NT2/D1 (cell line): ENCODE results near the gene ABHD12.

ENCODE experiments used
- SUZ12 ChIP-seq: IDR thresholded peaks from 2 replicates; pipeline ENCODE4 v1.6.1; 2011; ENCODE audit not compliant: insufficient read length, insufficient read depth; ENCODE audit errors: extremely low read depth
- YY1 ChIP-seq: IDR thresholded peaks from 2 replicates; pipeline ENCODE4 v1.6.1; 2011; ENCODE audit not compliant: insufficient read length, insufficient read depth
- ZNF274 ChIP-seq: IDR thresholded peaks from 2 replicates; pipeline ENCODE4 v1.6.1; 2011; ENCODE audit warnings: mild to moderate bottlenecking, low read depth, low read length

DNA sequence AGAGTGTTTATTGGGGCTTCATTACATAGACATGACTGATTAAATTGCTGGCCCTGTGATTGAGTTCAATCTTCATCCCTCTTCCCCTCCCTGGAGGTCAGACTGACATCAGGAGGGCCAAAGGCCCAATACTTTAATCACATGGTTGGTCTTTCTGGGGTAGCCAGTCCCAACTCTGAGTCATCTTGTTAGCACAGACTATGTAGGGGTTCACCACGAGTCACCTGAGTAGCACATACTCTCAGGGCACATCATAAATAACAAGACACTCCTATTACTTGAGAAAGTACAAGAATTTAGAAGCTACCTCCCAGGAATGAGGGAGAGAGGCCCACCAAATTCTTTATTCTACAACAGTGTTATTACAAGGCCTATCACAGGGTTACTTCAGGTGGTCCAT lies 28.1 kb upstream of the ABHD12 start:
- TF ChIP-seq SUZ12 (no peak), ZNF274 (no peak), YY1 (no peak)
